ENCODE results near the gene PPP1R1A. TPM values are rescaled to one million over a fixed set of nuclear protein-coding genes. Genes with fewer than 3 reads are reported as not detected.

Gene PPP1R1A
- total RNA-seq, 1 donor from 2014 or later = not detected

DNA sequence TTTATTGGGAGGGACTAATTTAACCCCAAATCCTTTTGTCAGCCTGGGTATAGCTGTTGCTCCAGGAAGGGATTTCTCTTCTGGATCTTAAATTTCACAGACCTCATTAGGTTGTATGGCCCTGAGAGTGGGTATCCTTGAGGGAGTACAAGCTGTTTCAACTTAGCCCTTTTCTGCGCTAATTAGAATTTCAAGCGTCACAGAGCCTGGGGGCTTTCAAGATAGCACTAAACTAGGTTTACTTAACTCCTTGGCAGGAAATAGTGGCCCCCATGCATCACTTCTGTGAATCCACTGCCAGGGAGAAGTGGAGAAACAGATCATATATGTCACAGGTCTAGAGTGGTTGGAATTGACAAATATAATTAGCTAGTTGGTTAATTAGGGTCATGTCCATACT, 44.9 kb downstream of the PPP1R1A start:
- Mint-ChIP-seq H3K27me3 (ENCODE audit: unreplicated experiment) (peaks cover 76% of the 10 kb centered on the region), H3K9me3 (ENCODE audit: unreplicated experiment) (no peaks in the 10 kb centered on the region), H3K4me1 (ENCODE audit: unreplicated experiment) (no peaks in the 10 kb centered on the region), H3K4me3 (ENCODE audit: unreplicated experiment) (no peak overlapping the region), H3K27ac (ENCODE audit: unreplicated experiment) (no peak overlapping the region), H3K36me3 (ENCODE audit: unreplicated experiment) (no peaks in the 10 kb centered on the region)
- TF ChIP-seq CTCF (IDR thresholded peaks at IDR 0.05) = no peak
- no peak for DNase-seq (ENCODE audit: extremely low spot score, unreplicated experiment)

DNA sequence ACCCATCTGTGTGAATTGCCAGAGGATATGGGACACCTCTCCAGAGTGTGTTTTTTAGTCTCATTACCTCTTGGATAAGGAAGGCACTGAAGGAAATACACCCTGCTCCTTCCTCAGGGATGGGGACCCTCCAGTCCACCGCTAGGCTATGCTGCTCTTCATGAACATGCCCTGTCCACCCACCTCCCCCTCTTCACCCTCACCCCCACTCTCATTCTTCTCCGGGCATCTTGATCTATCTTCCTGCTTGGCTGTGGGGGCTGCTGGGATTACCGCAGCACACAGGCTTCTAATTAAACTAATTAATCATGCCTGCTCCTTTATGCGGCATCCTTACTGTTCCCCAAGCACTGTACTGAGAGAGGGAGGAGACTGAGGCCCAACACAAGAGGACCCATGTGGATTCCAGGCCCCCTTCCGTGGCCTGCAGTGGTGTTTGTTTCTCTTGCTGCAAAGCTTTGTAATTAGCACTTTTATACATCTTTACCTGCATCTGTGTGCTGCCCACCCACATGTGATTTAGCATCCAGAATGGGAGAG, 46.6 kb downstream of the PPP1R1A start:
- Mint-ChIP-seq H3K27me3 (ENCODE audit: unreplicated experiment) (peaks cover 70% of the 10 kb centered on the region), H3K36me3 (ENCODE audit: unreplicated experiment) (no peaks in the 10 kb centered on the region), H3K27ac (ENCODE audit: unreplicated experiment) (no peak overlapping the region), H3K9me3 (ENCODE audit: unreplicated experiment) (no peaks in the 10 kb centered on the region), H3K4me3 (ENCODE audit: unreplicated experiment) (no peak overlapping the region), H3K4me1 (ENCODE audit: unreplicated experiment) (no peaks in the 10 kb centered on the region)
- no peak for TF ChIP-seq CTCF (IDR thresholded peaks at IDR 0.05)
- DNase-seq (ENCODE audit: extremely low spot score, unreplicated experiment) = no peak

DNA sequence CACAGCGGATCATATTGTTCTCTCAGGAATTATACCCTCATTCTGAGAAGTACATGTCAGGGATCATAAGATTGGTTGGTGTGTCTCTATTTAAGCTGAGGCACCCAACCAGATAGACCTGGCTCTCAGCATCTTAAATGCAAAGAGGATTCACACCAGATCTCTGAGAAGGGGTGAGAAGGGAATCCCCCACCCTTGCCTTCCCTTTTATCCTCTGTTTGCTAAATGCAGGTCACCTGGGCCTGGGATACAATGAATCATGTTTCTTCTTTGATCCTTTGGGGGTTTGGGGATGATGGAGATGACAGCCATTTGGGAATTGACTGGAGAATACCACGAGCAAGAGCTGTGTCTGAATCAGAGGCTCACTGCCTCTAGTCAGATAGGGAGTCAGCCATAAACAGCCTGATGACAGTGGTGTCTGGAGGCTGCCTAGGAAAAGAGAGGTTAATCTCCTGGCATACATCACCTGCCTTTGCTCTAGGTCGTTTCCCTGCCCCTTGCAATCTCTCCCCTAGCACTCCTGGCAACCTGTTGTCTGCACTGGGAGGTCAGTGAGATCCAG, 50.2 kb downstream of the PPP1R1A start:
- no peak for DNase-seq (ENCODE audit: extremely low spot score, unreplicated experiment)
- Mint-ChIP-seq H3K36me3 (ENCODE audit: unreplicated experiment) (no peaks in the 10 kb centered on the region), H3K4me3 (ENCODE audit: unreplicated experiment) (no peak overlapping the region), H3K9me3 (ENCODE audit: unreplicated experiment) (no peaks in the 10 kb centered on the region), H3K27me3 (ENCODE audit: unreplicated experiment) (peaks cover 67% of the 10 kb centered on the region), H3K27ac (ENCODE audit: unreplicated experiment) (no peak overlapping the region), H3K4me1 (ENCODE audit: unreplicated experiment) (no peaks in the 10 kb centered on the region)
- no peak for TF ChIP-seq CTCF (IDR thresholded peaks at IDR 0.05)

GRCh38 chr12:54535474-54535873, 53.0 kb downstream of the PPP1R1A start:
- H3K27ac Mint-ChIP-seq (ENCODE audit: unreplicated experiment) = no peak overlapping the region
- no peaks in the 10 kb centered on the region for H3K36me3 Mint-ChIP-seq (ENCODE audit: unreplicated experiment)
- DNase-seq (ENCODE audit: extremely low spot score, unreplicated experiment) = no peak
- H3K9me3 Mint-ChIP-seq (ENCODE audit: unreplicated experiment) = no peaks in the 10 kb centered on the region
- H3K4me1 Mint-ChIP-seq (ENCODE audit: unreplicated experiment) = no peaks in the 10 kb centered on the region
- no peak overlapping the region for H3K4me3 Mint-ChIP-seq (ENCODE audit: unreplicated experiment)
- peaks cover 64% of the 10 kb centered on the region for H3K27me3 Mint-ChIP-seq (ENCODE audit: unreplicated experiment)
- no peak for TF ChIP-seq CTCF (IDR thresholded peaks at IDR 0.05)

GRCh38 chr12:54529581-54529980, 58.9 kb downstream of the PPP1R1A start:
- no peaks in the 10 kb centered on the region for H3K36me3 Mint-ChIP-seq (ENCODE audit: unreplicated experiment)
- no peaks in the 10 kb centered on the region for H3K4me1 Mint-ChIP-seq (ENCODE audit: unreplicated experiment)
- no peaks in the 10 kb centered on the region for H3K9me3 Mint-ChIP-seq (ENCODE audit: unreplicated experiment)
- H3K27ac Mint-ChIP-seq (ENCODE audit: unreplicated experiment) = no peak overlapping the region
- DNase-seq (ENCODE audit: extremely low spot score, unreplicated experiment) = no peak
- no peak for TF ChIP-seq CTCF (IDR thresholded peaks at IDR 0.05)
- H3K27me3 Mint-ChIP-seq (ENCODE audit: unreplicated experiment) = peaks cover 56% of the 10 kb centered on the region
- H3K4me3 Mint-ChIP-seq (ENCODE audit: unreplicated experiment) = no peak overlapping the region

Other genes with a start within 250 kb of the PPP1R1A start
- gene GPR84, start 224.2 kb downstream of the PPP1R1A start, total RNA-seq = not detected in 2 replicates
- 12.3 and 12.7 TPM in 2 replicates for gene ZNF385A, start 203.9 kb downstream of the PPP1R1A start, total RNA-seq
- 98.4 and 100 TPM in 2 replicates for gene ITGA5, start 169.4 kb downstream of the PPP1R1A start, total RNA-seq
- gene GTSF1, start 115.1 kb downstream of the PPP1R1A start, total RNA-seq = not detected in 2 replicates
- gene NCKAP1L, start 90.9 kb downstream of the PPP1R1A start, total RNA-seq = not detected in 2 replicates
- gene PDE1B, start 39.1 kb downstream of the PPP1R1A start, total RNA-seq = not detected in 2 replicates
- gene LACRT, start 46.2 kb upstream of the PPP1R1A start, total RNA-seq = not detected in 2 replicates
- not detected in 2 replicates for gene DCD, start 59.7 kb upstream of the PPP1R1A start, total RNA-seq